ENCODE results near the gene NAAA.

- no peak for TF ChIP-seq CTCF (IDR thresholded peaks at IDR 0.05)
- no peak for TF ChIP-seq POLR2A (IDR thresholded peaks at IDR 0.05)
These were observed at the start of gene NAAA for GRCh38 chr4:75940692-75941253.

Measured in lower leg skin (tissue), 3 donors.